ENCODE results near the gene CPPED1. TPM values are rescaled to one million over a fixed set of nuclear protein-coding genes. Genes with fewer than 3 reads are reported as not detected.

CPPED1 gene
- total RNA-seq, 1 donor from 2014 or later, result 9.7 TPM

- no peaks in the 10 kb centered on the region for H3F3A ChIP-seq (ENCODE audit: low read depth)
- no peak overlapping the region for H3K27ac Mint-ChIP-seq
- H3K9ac ChIP-seq, result no peak overlapping the region
- no peaks in the 10 kb centered on the region for H3K9me3 Mint-ChIP-seq
- no peak overlapping the region for H2AFZ ChIP-seq (replicated peaks)
- H3K27ac ChIP-seq, result no peak overlapping the region
- no peak overlapping the region for H3K4me2 ChIP-seq
- H3K79me2 ChIP-seq (ENCODE audit: low read depth), result no peaks in the 10 kb centered on the region
- H3K4me3 Mint-ChIP-seq, result no peak overlapping the region
- no peaks in the 10 kb centered on the region for H3K9me3 ChIP-seq (ENCODE audit: low read depth)
- H3K36me3 ChIP-seq, result no peaks in the 10 kb centered on the region
- no peak for DNase-seq (ENCODE audit: low spot score)
- no peak for TF ChIP-seq CTCF (IDR thresholded peaks at IDR 0.05)
- no peak for TF ChIP-seq EZH2 (IDR thresholded peaks at IDR 0.05)
- no peak for TF ChIP-seq EZH2phosphoT487 (IDR thresholded peaks at IDR 0.05)
- no peaks in the 10 kb centered on the region for H3K36me3 Mint-ChIP-seq
- H3K4me1 Mint-ChIP-seq, result no peaks in the 10 kb centered on the region
- no peaks in the 10 kb centered on the region for H3K4me1 ChIP-seq
- no peak overlapping the region for H3K4me3 ChIP-seq
- H3K27me3 ChIP-seq, result no peaks in the 10 kb centered on the region
- H4K20me1 ChIP-seq (ENCODE audit: low read depth), result no peaks in the 10 kb centered on the region
- H3K27me3 Mint-ChIP-seq (ENCODE audit: insufficient read depth, low read depth), result peaks cover 3% of the 10 kb centered on the region
Measured at GRCh38 chr16:12845282-12845681, 41.6 kb upstream of the CPPED1 start.

GRCh38 chr16:12837756-12838155 is 34.1 kb upstream of the CPPED1 start:
- Histone ChIP-seq H3K4me3 (no peak overlapping the region), H3K79me2 (ENCODE audit: low read depth) (no peaks in the 10 kb centered on the region), H3K27me3 (no peaks in the 10 kb centered on the region), H3K4me2 (no peak overlapping the region), H3K9ac (no peak overlapping the region), H3K4me1 (no peaks in the 10 kb centered on the region), H3K36me3 (no peaks in the 10 kb centered on the region), H3K9me3 (ENCODE audit: low read depth) (no peaks in the 10 kb centered on the region), H3K27ac (no peak overlapping the region), H4K20me1 (ENCODE audit: low read depth) (no peaks in the 10 kb centered on the region), H3F3A (ENCODE audit: low read depth) (no peaks in the 10 kb centered on the region), H2AFZ (replicated peaks) (no peak overlapping the region)
- Mint-ChIP-seq H3K4me3 (no peak overlapping the region), H3K36me3 (no peaks in the 10 kb centered on the region), H3K4me1 (peaks cover 2% of the 10 kb centered on the region), H3K27ac (no peak overlapping the region), H3K9me3 (peaks cover 10% of the 10 kb centered on the region), H3K27me3 (ENCODE audit: insufficient read depth, low read depth) (peaks cover 3% of the 10 kb centered on the region)
- DNase-seq (ENCODE audit: low spot score), result no peak
- no peak for TF ChIP-seq CTCF (IDR thresholded peaks at IDR 0.05)
- TF ChIP-seq EZH2 (IDR thresholded peaks at IDR 0.05), result no peak
- TF ChIP-seq EZH2phosphoT487 (IDR thresholded peaks at IDR 0.05), result no peak

GRCh38 chr16:12837291-12837690 is 33.6 kb upstream of the CPPED1 start:
- Histone ChIP-seq H3K27ac (no peak overlapping the region), H3K4me1 (no peaks in the 10 kb centered on the region), H3K79me2 (ENCODE audit: low read depth) (no peaks in the 10 kb centered on the region), H3K9ac (no peak overlapping the region), H3F3A (ENCODE audit: low read depth) (no peaks in the 10 kb centered on the region), H3K27me3 (no peaks in the 10 kb centered on the region), H3K4me3 (no peak overlapping the region), H4K20me1 (ENCODE audit: low read depth) (no peaks in the 10 kb centered on the region), H3K9me3 (ENCODE audit: low read depth) (no peaks in the 10 kb centered on the region), H2AFZ (replicated peaks) (no peak overlapping the region), H3K4me2 (no peak overlapping the region), H3K36me3 (no peaks in the 10 kb centered on the region)
- peaks cover 3% of the 10 kb centered on the region for H3K27me3 Mint-ChIP-seq (ENCODE audit: insufficient read depth, low read depth)
- TF ChIP-seq EZH2 (IDR thresholded peaks at IDR 0.05) (no peak), EZH2phosphoT487 (IDR thresholded peaks at IDR 0.05) (no peak), CTCF (IDR thresholded peaks at IDR 0.05) (no peak)
- no peak overlapping the region for H3K4me3 Mint-ChIP-seq
- peaks cover 2% of the 10 kb centered on the region for H3K4me1 Mint-ChIP-seq
- peaks cover 10% of the 10 kb centered on the region for H3K9me3 Mint-ChIP-seq
- no peak overlapping the region for H3K27ac Mint-ChIP-seq
- no peak for DNase-seq (ENCODE audit: low spot score)
- no peaks in the 10 kb centered on the region for H3K36me3 Mint-ChIP-seq
